Adrenal gland (tissue), 12 donors: ENCODE data around the gene SMIM35. TPM values are rescaled to one million over a fixed set of nuclear protein-coding genes. Genes with fewer than 3 reads are reported as not detected.

Experiments
- DNase-seq, 7 donors: peaks; one replicate each; pipeline ENCODE4 v3.0.0-alpha.2; 2019 to 2020
- H3K27ac ChIP-seq, 5 donors: fragments of 200-600 bp; sonication (generic) in 4 of 5; 1 replicate in 3 of 5; 2 replicates in 2 of 5; pipeline versions ENCODE4 v1.5.1 to v1.8.0; 2016 to 2020; ENCODE audit warnings: mild to moderate bottlenecking in 1 of 5
- H3K27me3 ChIP-seq: fragments of 200-600 bp; 2 replicates; pipeline ENCODE4 v1.8.0; 2021
- H3K36me3 ChIP-seq, 2 donors: fragments of 200-600 bp; replicated peaks in 1 of 2; 1 replicate in 1 of 2; 2 replicates in 1 of 2; pipeline versions ENCODE4 v1.5.1 to v1.8.0; 2018 to 2022
- H3K4me1 ChIP-seq, 2 donors: fragments of 200-600 bp; replicated peaks in 1 of 2; 1 replicate in 1 of 2; 2 replicates in 1 of 2; pipeline versions ENCODE4 v1.5.1 to v1.8.0; 2018 to 2021
- H3K4me3 ChIP-seq, 4 donors: fragments of 200-600 bp; sonication (generic) in 3 of 4; one replicate each; pipeline ENCODE4 v1.5.1; 2016 to 2018
- H3K9me3 ChIP-seq, 3 donors: fragments of 200-600 bp; sonication (generic) in 1 of 3; replicated peaks in 1 of 3; 1 replicate in 2 of 3; 2 replicates in 1 of 3; pipeline versions ENCODE4 v1.5.1 to v1.8.0; 2016 to 2021
- POLR2A ChIP-seq, 2 donors: fragments of 450-650 bp; IDR thresholded peaks; one replicate each; pipeline ENCODE4 v1.6.1; 2017; ENCODE audit warnings: antibody characterized with exemption in 2 of 2, mild to moderate bottlenecking in 2 of 2, moderate library complexity in 1 of 2
- WGBS, 4 donors: extraction: QIAGEN DNeasy Blood & Tissue Kit in 2 of 4; methylation state at CpG; one replicate each; pipeline versions ENCODE4 v1.1.5 to v1.1.7; 2013 to 2017; 5-methylcytosine and 5-hydroxymethylcytosine counted together
- intact Hi-C, 2 donors: fragments of 100-400 bp; cut with DNase I; formaldehyde crosslinking; loops; one replicate each; pipeline versions ENCODE4 v1.14.1 to v1.15.0; 2022 to 2023
- polyA plus RNA-seq, 3 donors: library from polyadenylated mRNA; stranded (reverse); fragments of 200-250 nt in 2 of 3; fragments of 350-450 nt in 1 of 3; fragmentation: Illumina TruSeq in 1 of 3; extraction: RNeasy Lipid Tissue Mini Kit (QIAGEN cat#74804) in 1 of 3; gene quantifications; one replicate each; pipeline ENCODE4 v1.2.3, GENCODE V29; 2013 to 2014
- total RNA-seq, 9 donors: library from RNA; depleted of rRNA in 4 of 9; stranded (reverse); fragments of >200 nt in 4 of 9; fragments of 120-200 nt in 1 of 9; fragmentation: NEBNext Ultra II Directional in 1 of 9; extraction: Animal tissue kit (Norgen Biotek cat#: 25700) in 1 of 9; gene quantifications; one replicate each; pipeline versions ENCODE4 v1.1.0 to v1.2.4, GENCODE V29; 2013 to 2023
- TF ChIP-seq, protein P1 (sequence below), 6 experiments: fragments of 450-650 bp in 4 of 6; fragments of 200-600 bp in 2 of 6; sonication (generic) in 1 of 6; IDR thresholded peaks; 1 replicate in 5 of 6; 2 replicates in 1 of 6; pipeline versions ENCODE4 v1.5.1 to v1.8.0; 2016 to 2021; ENCODE audit warnings: antibody characterized with exemption in 6 of 6, mild to moderate bottlenecking in 2 of 6, moderate library complexity in 1 of 6
- donor health status: healthy with polysubstance abuse.
- donor health status: Bipolar disorder and iron deficiency.
- donor health status: DM: yes; HTN: yes; CAD: no.
- donor health status: DM: no; HTN: no; CAD: no.
- donor health status: DM: no; HTN: no; CAD: no.
- donor health status: DM: yes; HTN: yes; CAD: no.

Gene SMIM35
- total and polyA plus RNA-seq, 12 donors, result 0.07 to 0.10 (median 0.09) TPM; not detected in 7

DNA sequence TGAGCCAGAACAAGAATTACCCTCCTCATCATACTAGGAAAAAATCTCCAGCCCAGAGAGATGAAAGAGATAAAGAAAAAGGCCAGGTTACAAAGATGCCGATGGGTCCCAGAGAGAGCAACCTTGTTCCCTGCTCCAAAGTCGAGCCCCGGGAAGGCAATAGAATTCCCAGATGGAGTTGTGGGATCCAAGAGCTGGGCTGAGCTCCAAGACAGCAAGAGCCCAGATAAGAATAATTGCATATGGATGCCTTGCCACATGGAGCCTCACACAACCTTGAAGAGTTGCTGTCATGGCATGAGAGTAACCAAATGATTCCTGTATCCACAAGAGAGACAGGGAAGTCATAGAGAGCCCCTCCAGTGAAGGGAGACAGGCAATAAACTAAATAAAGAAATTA, 69.7 kb downstream of the SMIM35 start:
- TF ChIP-seq, protein P1, sequence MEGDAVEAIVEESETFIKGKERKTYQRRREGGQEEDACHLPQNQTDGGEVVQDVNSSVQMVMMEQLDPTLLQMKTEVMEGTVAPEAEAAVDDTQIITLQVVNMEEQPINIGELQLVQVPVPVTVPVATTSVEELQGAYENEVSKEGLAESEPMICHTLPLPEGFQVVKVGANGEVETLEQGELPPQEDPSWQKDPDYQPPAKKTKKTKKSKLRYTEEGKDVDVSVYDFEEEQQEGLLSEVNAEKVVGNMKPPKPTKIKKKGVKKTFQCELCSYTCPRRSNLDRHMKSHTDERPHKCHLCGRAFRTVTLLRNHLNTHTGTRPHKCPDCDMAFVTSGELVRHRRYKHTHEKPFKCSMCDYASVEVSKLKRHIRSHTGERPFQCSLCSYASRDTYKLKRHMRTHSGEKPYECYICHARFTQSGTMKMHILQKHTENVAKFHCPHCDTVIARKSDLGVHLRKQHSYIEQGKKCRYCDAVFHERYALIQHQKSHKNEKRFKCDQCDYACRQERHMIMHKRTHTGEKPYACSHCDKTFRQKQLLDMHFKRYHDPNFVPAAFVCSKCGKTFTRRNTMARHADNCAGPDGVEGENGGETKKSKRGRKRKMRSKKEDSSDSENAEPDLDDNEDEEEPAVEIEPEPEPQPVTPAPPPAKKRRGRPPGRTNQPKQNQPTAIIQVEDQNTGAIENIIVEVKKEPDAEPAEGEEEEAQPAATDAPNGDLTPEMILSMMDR (IDR thresholded peaks at IDR 0.05), result no peak
- no peak for TF ChIP-seq POLR2A (IDR thresholded peaks at IDR 0.05)
- Histone ChIP-seq H3K4me1 (no peaks in the 10 kb centered on the region), H3K27me3 (no peaks in the 10 kb centered on the region), H3K27ac (no peak overlapping the region), H3K9me3 (no peaks in the 10 kb centered on the region), H3K36me3 (no peaks in the 10 kb centered on the region), H3K4me3 (no peak overlapping the region)
- no peak for DNase-seq
- intact Hi-C loops, result no loop called here
- WGBS, 4 donors, result 61 to 75% (median 69%) methylated on average over 3 of the region's 3 CpGs

DNA sequence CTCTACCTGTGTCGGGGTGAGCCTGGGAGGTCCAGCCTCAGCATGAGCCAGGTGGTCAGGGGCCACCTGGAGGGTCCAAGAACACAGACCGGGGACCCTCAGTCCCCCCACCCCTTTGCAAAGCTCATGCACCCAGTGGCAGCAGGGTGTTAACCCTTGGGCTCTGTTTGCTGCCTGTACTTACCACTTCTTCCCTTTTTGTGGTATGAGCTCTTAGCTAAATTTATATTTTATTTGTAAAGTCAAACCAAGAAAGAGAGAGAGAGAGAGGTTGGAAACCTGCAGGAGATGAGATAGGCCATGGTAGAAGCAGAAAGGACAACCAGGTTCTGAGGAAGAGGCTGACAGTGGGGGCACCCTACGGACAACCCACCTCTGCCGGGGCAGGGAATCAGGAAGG, 70.7 kb downstream of the SMIM35 start:
- WGBS, 4 donors, result 58 to 84% (median 71%) methylated on average over 3 to 4 of the region's 4 CpGs
- Histone ChIP-seq H3K4me1 (peaks cover 0 to 3% of the 10 kb centered on the region in 2 donors), H3K9me3 (no peaks in the 10 kb centered on the region), H3K27ac (no peak overlapping the region), H3K4me3 (no peak overlapping the region), H3K36me3 (no peaks in the 10 kb centered on the region), H3K27me3 (no peaks in the 10 kb centered on the region)
- intact Hi-C loops, result no loop called here
- no peak for DNase-seq
- no peak for TF ChIP-seq POLR2A (IDR thresholded peaks at IDR 0.05)
- TF ChIP-seq, protein P1 (IDR thresholded peaks at IDR 0.05), result no peak

DNA sequence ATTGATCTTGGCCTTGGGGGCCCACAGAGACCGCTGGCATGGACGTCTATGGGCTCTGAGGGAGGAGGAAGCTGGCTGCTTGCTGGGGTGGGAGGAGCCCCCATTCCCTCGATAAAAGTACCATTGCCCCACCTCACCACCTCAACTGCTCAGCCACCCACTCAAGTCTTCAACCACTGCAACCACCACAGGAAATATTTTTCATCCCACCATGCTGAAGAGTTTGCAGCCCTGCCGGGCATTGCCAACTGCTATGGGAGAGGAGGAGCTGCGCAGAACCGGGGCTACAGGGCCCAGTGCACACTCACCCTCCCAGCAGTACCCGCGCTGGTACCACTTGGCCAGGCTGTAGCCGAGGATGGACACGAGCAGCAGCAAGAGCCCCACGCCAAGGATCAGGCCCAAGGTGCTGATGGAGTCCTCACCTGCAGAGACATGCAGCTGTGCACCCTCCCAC, 71.3 kb downstream of the SMIM35 start:
- DNase-seq, result no peak
- intact Hi-C loops, result no loop called here
- no peak for TF ChIP-seq POLR2A (IDR thresholded peaks at IDR 0.05)
- TF ChIP-seq, protein P1 (IDR thresholded peaks at IDR 0.05), result no peak
- H3K4me1 ChIP-seq, result peaks cover 0 to 3% of the 10 kb centered on the region in 2 donors
- no peaks in the 10 kb centered on the region for H3K27me3 ChIP-seq
- H3K4me3 ChIP-seq, result no peak overlapping the region
- no peak overlapping the region for H3K27ac ChIP-seq
- no peaks in the 10 kb centered on the region for H3K9me3 ChIP-seq
- H3K36me3 ChIP-seq, result no peaks in the 10 kb centered on the region
- 69 to 78% (median 70%) methylated on average over 7 to 11 of the region's 11 CpGs for WGBS, 4 donors

DNA sequence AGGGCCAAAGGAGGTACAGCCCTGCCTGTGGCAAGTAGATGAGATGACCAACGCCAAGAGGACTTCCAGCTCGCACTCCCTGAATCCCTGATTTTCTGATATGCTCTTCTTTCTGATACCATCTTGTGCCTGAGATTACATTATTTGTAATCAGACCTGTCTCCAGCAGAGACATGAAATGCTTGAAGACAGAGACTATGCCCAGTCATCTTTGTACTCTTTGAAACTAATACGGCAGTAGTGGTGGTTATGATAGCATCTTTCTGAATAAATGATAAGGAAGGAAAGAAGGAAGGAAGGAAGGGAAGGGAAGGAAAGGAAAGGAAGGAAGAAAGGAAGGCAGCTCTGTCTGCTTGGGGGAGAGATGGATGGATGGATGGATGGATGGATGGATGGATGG, 72.7 kb downstream of the SMIM35 start:
- no peaks in the 10 kb centered on the region for H3K27me3 ChIP-seq
- TF ChIP-seq, protein P1 (IDR thresholded peaks at IDR 0.05), result no peak
- no peak for TF ChIP-seq POLR2A (IDR thresholded peaks at IDR 0.05)
- H3K27ac ChIP-seq, result no peak overlapping the region
- H3K36me3 ChIP-seq, result no peaks in the 10 kb centered on the region
- H3K4me1 ChIP-seq, result peaks cover 0 to 3% of the 10 kb centered on the region in 2 donors
- H3K4me3 ChIP-seq, result no peak overlapping the region
- no peak for DNase-seq
- intact Hi-C loops, result no loop called here
- 82 to 93% (median 93%) methylated on average over 3 of the region's 3 CpGs for WGBS, 4 donors
- no peaks in the 10 kb centered on the region for H3K9me3 ChIP-seq
